ENCODE results near the gene RASSF6. TPM values are rescaled to one million over a fixed set of nuclear protein-coding genes. Genes with fewer than 3 reads are reported as not detected.

Gene RASSF6
- polyA plus RNA-seq, 1 donor from 2014 or later = not detected

- TF ChIP-seq CTCF (IDR thresholded peaks at IDR 0.05; ENCODE audit: poor library complexity, severe bottlenecking) (no peak), RAD21 (conservative IDR thresholded peaks at IDR 0.05) (no peak), TAF1 (IDR thresholded peaks at IDR 0.05; ENCODE audit: low read depth) (no peak), SMC3 (conservative IDR thresholded peaks at IDR 0.05; ENCODE audit: poor library complexity) (no peak)
These were observed 11.3 kb downstream of the RASSF6 start for GRCh38 chr4:73608689-73609594.

GRCh38 chr4:73607375-73608033 lies 12.7 kb downstream of the RASSF6 start:
- Histone ChIP-seq H4K20me1 (ENCODE audit: insufficient read depth) (no peaks in the 10 kb centered on the region), H3K27ac (ENCODE audit: low read length) (no peak overlapping the region), H3K9me3 (ENCODE audit: low read length) (no peaks in the 10 kb centered on the region), H3K9me2 (ENCODE audit: insufficient read depth, low read length) (no peaks in the 10 kb centered on the region), H3K79me2 (replicated peaks; ENCODE audit: insufficient read depth, low read length) (no peaks in the 10 kb centered on the region), H3K36me3 (ENCODE audit: insufficient read depth, low read length) (no peaks in the 10 kb centered on the region), H3K4me3 (ENCODE audit: low read length) (no peak overlapping the region), H3K27me3 (ENCODE audit: insufficient read depth, low read depth, low read length) (no peaks in the 10 kb centered on the region), H3K9ac (ENCODE audit: low read length) (no peak overlapping the region), H3F3A (ENCODE audit: insufficient read depth, low read length, poor library complexity, severe bottlenecking) (no peaks in the 10 kb centered on the region), H2AFZ (ENCODE audit: low read depth, low read length) (no peak overlapping the region), H3K4me2 (ENCODE audit: low read length) (no peak overlapping the region)
- TF ChIP-seq TAF1 (IDR thresholded peaks at IDR 0.05; ENCODE audit: low read depth) (no peak), EZH2 (IDR thresholded peaks at IDR 0.05; ENCODE audit: borderline replicate concordance, insufficient read depth, low read length, poor library complexity, severe bottlenecking) (no peak), RAD21 (conservative IDR thresholded peaks at IDR 0.05) (no peak), EP300 (conservative IDR thresholded peaks at IDR 0.05; ENCODE audit: poor library complexity, severe bottlenecking) (no peak), SMC3 (conservative IDR thresholded peaks at IDR 0.05; ENCODE audit: poor library complexity) (no peak), CTCF (IDR thresholded peaks at IDR 0.05; ENCODE audit: poor library complexity, severe bottlenecking) (no peak), POLR2AphosphoS5 (IDR thresholded peaks at IDR 0.05) (no peak), REST (IDR thresholded peaks at IDR 0.05; ENCODE audit: borderline replicate concordance) (no peak), MXI1 (conservative IDR thresholded peaks at IDR 0.05; ENCODE audit: poor library complexity, severe bottlenecking) (no peak)

More at GRCh38 chr4:73608689-73609594, 11.3 kb downstream of the RASSF6 start:
- no peak overlapping the region for H3K4me2 ChIP-seq (ENCODE audit: low read length)
- H3K27me3 ChIP-seq (ENCODE audit: insufficient read depth, low read depth, low read length) = no peaks in the 10 kb centered on the region
- H3K9me3 ChIP-seq (ENCODE audit: low read length) = no peaks in the 10 kb centered on the region
- no peak overlapping the region for H3K4me3 ChIP-seq (ENCODE audit: low read length)
- H2AFZ ChIP-seq (ENCODE audit: low read depth, low read length) = no peak overlapping the region
- H3K27ac ChIP-seq (ENCODE audit: low read length) = no peak overlapping the region
- H4K20me1 ChIP-seq (ENCODE audit: insufficient read depth) = no peaks in the 10 kb centered on the region
- no peaks in the 10 kb centered on the region for H3K36me3 ChIP-seq (ENCODE audit: insufficient read depth, low read length)
- H3K9ac ChIP-seq (ENCODE audit: low read length) = no peak overlapping the region
- H3F3A ChIP-seq (ENCODE audit: insufficient read depth, low read length, poor library complexity, severe bottlenecking) = no peaks in the 10 kb centered on the region
- no peaks in the 10 kb centered on the region for H3K79me2 ChIP-seq (replicated peaks; ENCODE audit: insufficient read depth, low read length)
- no peaks in the 10 kb centered on the region for H3K9me2 ChIP-seq (ENCODE audit: insufficient read depth, low read length)
